MCF 10A (cell line): ENCODE data around the gene FKBP5. TPM values are rescaled to one million over a fixed set of nuclear protein-coding genes. Genes with fewer than 3 reads are reported as not detected.

Experiments used
- BruUV-seq: library from RNA; stranded (reverse); fragments of 400-500 nt; replicated peaks from 2 replicates; lab custom pipeline; 2021; lab: Mats Ljungman, UMichigan
- CTCF ChIA-PET: fragments of 300-600 bp; sonication (Branson Sonifier 250); formaldehyde crosslinking; extraction: SDS; loops from one replicate; lab custom pipeline; 2021; ENCODE audit warnings: antibody characterized with exemption, inconsistent platforms; lab: Yijun Ruan, JAX
- POLR2A ChIA-PET: fragments of 300-600, 350-650 bp; sonication (Branson Sonifier 250); formaldehyde crosslinking; extraction: SDS; loops from one replicate; lab custom pipeline; 2020; ENCODE audit warnings: antibody characterized with exemption, inconsistent platforms; lab: Yijun Ruan, JAX
- DNase-seq: peaks from one replicate; pipeline ENCODE4 v3.0.0-alpha.2; 2018; ENCODE audit not compliant: unreplicated experiment
- H3K27ac Mint-ChIP-seq: one replicate; pipeline ENCODE4 v1.8.0; 2022; ENCODE audit warnings: mild to moderate bottlenecking, low read depth, mixed read lengths; ENCODE audit not compliant: unreplicated experiment
- H3K27me3 Mint-ChIP-seq: one replicate; pipeline ENCODE4 v1.8.0; 2022; ENCODE audit warnings: mixed read lengths; ENCODE audit not compliant: insufficient read depth, unreplicated experiment
- H3K36me3 Mint-ChIP-seq: one replicate; pipeline ENCODE4 v1.8.0; 2022; ENCODE audit warnings: mild to moderate bottlenecking, moderate library complexity, mixed read lengths; ENCODE audit not compliant: insufficient read depth, unreplicated experiment
- H3K4me1 Mint-ChIP-seq: one replicate; pipeline ENCODE4 v1.8.0; 2022; ENCODE audit warnings: mixed read lengths; ENCODE audit not compliant: insufficient read depth, unreplicated experiment
- H3K4me3 Mint-ChIP-seq: one replicate; pipeline ENCODE4 v1.8.0; 2022; ENCODE audit warnings: mild to moderate bottlenecking, moderate library complexity, mixed read lengths; ENCODE audit not compliant: unreplicated experiment
- H3K9me3 Mint-ChIP-seq: one replicate; pipeline ENCODE4 v1.8.0; 2022; ENCODE audit warnings: mixed read lengths; ENCODE audit not compliant: unreplicated experiment
- CTCF ChIP-seq: fragments of 200-600 bp; IDR thresholded peaks from one replicate; pipeline ENCODE4 v1.8.0; 2022; ENCODE audit warnings: antibody characterized with exemption, mild to moderate bottlenecking; ENCODE audit not compliant: unreplicated experiment
- intact Hi-C: fragments of 100-400 bp; cut with micrococcal nuclease; formaldehyde crosslinking; loops from 2 replicates; pipeline ENCODE4 v1.14.1; 2022
- total RNA-seq: library from RNA; stranded (reverse); gene quantifications from 2 replicates; pipeline ENCODE4 v1.2.3, GENCODE V29; 2022

The FKBP5 gene
- total RNA-seq, 1 experiment from 2014 or later = 387 TPM

DNA sequence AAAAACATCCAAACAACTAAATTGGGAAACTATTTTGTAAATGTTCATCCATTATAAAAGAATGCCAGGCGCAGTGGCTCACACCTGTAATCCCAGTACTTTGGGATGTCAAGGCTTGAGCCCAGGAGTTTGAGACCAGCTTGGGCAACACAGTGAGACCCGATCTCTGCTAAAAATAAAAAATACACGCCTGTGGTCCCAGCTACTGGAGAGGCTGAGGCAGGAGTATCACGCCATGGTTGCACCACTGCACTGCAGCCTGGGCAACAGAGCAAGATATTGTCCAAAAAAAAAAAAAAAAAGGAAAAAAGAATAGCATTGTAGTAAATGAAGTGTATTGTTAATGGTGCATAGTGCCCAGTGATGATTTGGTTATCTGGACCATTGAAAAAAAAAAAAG, 38.7 kb downstream of the FKBP5 start:
- Mint-ChIP-seq H3K4me3 (no peak overlapping the region), H3K27me3 (no peaks in the 10 kb centered on the region), H3K4me1 (peaks cover 27% of the 10 kb centered on the region), H3K36me3 (peaks cover 99% of the 10 kb centered on the region), H3K27ac (no peak overlapping the region), H3K9me3 (no peaks in the 10 kb centered on the region)
- BruUV-seq = no TSS peak
- no peak for TF ChIP-seq CTCF
- intact Hi-C loops = no loop called here
- CTCF ChIA-PET = interaction anchor here (0.5 kb wide), 1 partner anchor 127 kb away, joined by 3 read pairs; no protein-coding TSS in a partner anchor
- POLR2A ChIA-PET = interaction anchor here (0.6 to 6.7 kb wide), 11 partner anchors 9 to 1181 kb away, joined by 3 to 37 read pairs (median 4); no protein-coding TSS in a partner anchor
- no peak for DNase-seq

DNA sequence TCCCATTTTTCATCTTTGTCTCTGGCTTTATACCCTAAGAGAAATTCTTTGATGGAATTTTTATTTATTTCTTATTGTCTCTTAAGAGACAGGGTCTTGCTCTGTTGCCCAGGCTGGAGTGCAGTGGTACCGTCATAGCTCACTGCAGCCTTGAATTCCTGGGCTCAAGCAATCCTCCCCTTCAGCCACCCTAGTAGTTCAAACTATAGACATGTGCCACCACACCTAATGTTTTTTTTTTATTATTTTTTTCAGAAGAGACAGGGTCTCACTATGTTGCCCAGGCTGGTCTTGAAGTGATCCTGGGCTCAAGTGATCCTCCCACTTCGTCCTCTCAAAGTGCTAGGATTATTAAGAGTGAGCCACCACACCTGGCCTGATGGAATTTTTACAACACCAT, 40.5 kb downstream of the FKBP5 start:
- H3K4me3 Mint-ChIP-seq = no peak overlapping the region
- H3K9me3 Mint-ChIP-seq = no peaks in the 10 kb centered on the region
- intact Hi-C loops = no loop called here
- BruUV-seq = no TSS peak
- no peak for DNase-seq
- H3K4me1 Mint-ChIP-seq = peaks cover 31% of the 10 kb centered on the region
- ChIA-PET CTCF (interaction anchor here (2.6 kb wide), 1 partner anchor 88 kb away, joined by 9 read pairs; the partner anchor contains the start of gene ARMC12), POLR2A (interaction anchor here (0.6 to 6.7 kb wide), 10 partner anchors 7 to 124 kb away, joined by 3 to 37 read pairs (median 4); partner anchors contain the start of gene ARMC12)
- H3K27me3 Mint-ChIP-seq = no peaks in the 10 kb centered on the region
- peaks cover 100% of the 10 kb centered on the region for H3K36me3 Mint-ChIP-seq
- no peak for TF ChIP-seq CTCF
- no peak overlapping the region for H3K27ac Mint-ChIP-seq

- POLR2A ChIA-PET = interaction anchor here (1.0 to 6.7 kb wide), 9 partner anchors 8 to 124 kb away, joined by 3 to 37 read pairs (median 5); partner anchors contain the start of gene ARMC12
- no peak for TF ChIP-seq CTCF
- peaks cover 39% of the 10 kb centered on the region for H3K4me1 Mint-ChIP-seq
- no peak overlapping the region for H3K4me3 Mint-ChIP-seq
- H3K27me3 Mint-ChIP-seq = no peaks in the 10 kb centered on the region
- intact Hi-C loops = no loop called here
- CTCF ChIA-PET = interaction anchor here (0.6 to 2.6 kb wide), 3 partner anchors 8 to 89 kb away, joined by 3 to 9 read pairs (median 3); partner anchors contain the start of gene ARMC12
- H3K36me3 Mint-ChIP-seq = peaks cover 100% of the 10 kb centered on the region
- no peak overlapping the region for H3K27ac Mint-ChIP-seq
- BruUV-seq = no TSS peak
- H3K9me3 Mint-ChIP-seq = no peaks in the 10 kb centered on the region
- DNase-seq = no peak
Observed at GRCh38 chr6:35647400-35647799, 41.3 kb downstream of the FKBP5 start.

DNA sequence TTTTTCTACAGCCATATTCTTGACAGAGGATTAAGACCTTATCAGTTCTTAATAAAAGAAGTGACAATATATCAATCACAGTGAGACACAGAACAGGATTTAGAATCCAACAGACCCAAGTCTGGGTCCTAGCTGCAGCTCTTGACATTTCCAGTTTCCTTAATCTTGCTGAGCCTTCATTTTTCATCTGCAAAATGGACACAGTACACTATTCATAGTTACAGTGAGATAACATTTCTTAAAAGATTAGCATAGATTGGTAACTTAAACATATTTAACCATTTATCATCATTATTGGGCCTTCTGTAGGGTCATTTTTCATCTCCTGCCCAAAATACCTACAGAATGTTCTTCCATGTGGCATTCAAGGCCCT, 45.6 kb downstream of the FKBP5 start:
- H3K9me3 Mint-ChIP-seq = no peaks in the 10 kb centered on the region
- H3K27ac Mint-ChIP-seq = peak overlapping the region; percentile 81
- intact Hi-C loops = no loop called here
- peaks cover 100% of the 10 kb centered on the region for H3K36me3 Mint-ChIP-seq
- no TSS peak for BruUV-seq
- DNase-seq = no peak
- ChIA-PET POLR2A (interaction anchor here (0.8 to 5.5 kb wide), 17 partner anchors 11 to 90 kb away, joined by 3 to 31 read pairs (median 5); no protein-coding TSS in a partner anchor), CTCF (interaction anchor here (0.6 to 3.0 kb wide), 3 partner anchors 83 to 118 kb away, joined by 3 to 22 read pairs (median 4); partner anchors contain the start of gene ARMC12)
- peaks cover 42% of the 10 kb centered on the region for H3K4me1 Mint-ChIP-seq
- no peak for TF ChIP-seq CTCF
- no peaks in the 10 kb centered on the region for H3K27me3 Mint-ChIP-seq
- peak overlapping the region; percentile 45 for H3K4me3 Mint-ChIP-seq
